NCI-H1436 (cell line): Measurements from ENCODE around the gene PPP1R15A.
"Not testable (repeated sequence)": the region's sequence is repeated elsewhere in the genome, so short reads cannot be mapped to it uniquely, and the experiment has no call there.

Source experiments
- DNase-seq: peaks from one replicate; lab custom pipeline; 2025; lab: John Stamatoyannopoulos, UW

Gene PPP1R15A

DNA sequence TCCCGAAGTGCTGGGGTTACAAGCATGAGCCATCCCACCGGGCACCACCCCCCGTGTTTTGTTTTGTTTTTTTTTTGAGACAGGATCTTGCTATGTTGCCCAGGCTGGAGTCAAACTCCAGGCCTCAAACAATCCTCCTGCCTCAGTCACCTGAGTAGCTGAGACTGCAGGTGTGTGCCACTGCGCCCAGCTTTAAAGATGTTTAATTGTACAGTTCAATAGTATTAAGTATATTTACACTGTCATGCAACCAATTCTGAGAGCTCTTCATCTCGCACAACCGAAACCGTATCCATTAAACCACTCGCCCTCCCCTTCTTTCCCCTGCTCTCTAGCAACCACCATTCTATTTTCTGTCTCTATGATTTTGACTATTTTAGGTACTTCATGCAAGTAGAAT is 43.5 kb downstream of the PPP1R15A start:
- peak; percentile 15 for DNase-seq

GRCh38 chr19:48918071-48918470 is 45.9 kb downstream of the PPP1R15A start:
- DNase-seq = no peak

DNA sequence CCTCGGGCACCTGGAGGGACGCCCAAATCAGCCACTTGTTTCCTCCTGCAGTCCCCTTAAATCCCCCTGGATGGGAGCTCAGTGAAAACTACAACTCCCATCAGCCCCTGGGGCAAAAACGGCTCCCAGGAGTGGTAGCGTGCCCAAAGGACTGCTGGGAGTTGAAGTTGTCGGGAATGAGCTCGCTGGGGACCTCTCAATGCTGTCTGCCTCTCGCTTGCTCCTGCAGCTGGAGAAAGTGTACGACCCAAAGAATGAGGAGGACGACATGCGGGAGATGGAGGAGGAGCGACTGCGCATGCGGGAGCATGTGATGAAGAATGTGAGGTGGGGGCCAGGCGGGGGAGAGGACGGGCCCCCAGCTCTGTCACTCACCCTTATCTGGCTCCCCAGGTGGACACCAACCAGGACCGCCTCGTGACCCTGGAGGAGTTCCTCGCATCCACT is 46.6 kb downstream of the PPP1R15A start:
- peak; percentile 17 for DNase-seq

- DNase-seq = not testable (repeated sequence)
These were observed 47.0 kb downstream of the PPP1R15A start for GRCh38 chr19:48919271-48919670.

DNA sequence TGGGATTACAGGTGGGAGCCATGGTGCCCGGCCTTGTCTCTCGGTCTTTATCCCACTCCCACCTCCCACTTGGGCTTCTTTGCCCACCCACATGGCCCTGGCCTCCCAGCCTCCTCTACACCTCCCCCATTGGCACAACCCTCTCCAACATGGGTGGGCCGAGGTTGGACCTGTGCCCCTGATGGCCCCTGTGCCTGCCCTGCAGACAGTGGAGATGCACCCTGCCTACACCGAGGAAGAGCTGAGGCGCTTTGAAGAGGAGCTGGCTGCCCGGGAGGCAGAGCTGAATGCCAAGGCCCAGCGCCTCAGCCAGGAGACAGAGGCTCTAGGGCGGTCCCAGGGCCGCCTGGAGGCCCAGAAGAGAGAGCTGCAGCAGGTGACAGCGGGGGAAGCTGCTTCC is 48.7 kb downstream of the PPP1R15A start:
- DNase-seq = no peak

- DNase-seq = no peak
These were observed 49.7 kb downstream of the PPP1R15A start for GRCh38 chr19:48921721-48922500.

- DNase-seq = no peak
These were observed 50.6 kb downstream of the PPP1R15A start for GRCh38 chr19:48922548-48923490.

- DNase-seq = no peak
These were observed 53.1 kb downstream of the PPP1R15A start for GRCh38 chr19:48925240-48925843.
